ENCODE measurements around the gene NKAIN2.
A peak's percentile ranks its signal among the peaks of the same experiment; 100 is the strongest.

Gene NKAIN2

GRCh38 chr6:124868481-124868880 lies 1064.8 kb downstream of the NKAIN2 start:
- DNase-seq = no peak

DNA sequence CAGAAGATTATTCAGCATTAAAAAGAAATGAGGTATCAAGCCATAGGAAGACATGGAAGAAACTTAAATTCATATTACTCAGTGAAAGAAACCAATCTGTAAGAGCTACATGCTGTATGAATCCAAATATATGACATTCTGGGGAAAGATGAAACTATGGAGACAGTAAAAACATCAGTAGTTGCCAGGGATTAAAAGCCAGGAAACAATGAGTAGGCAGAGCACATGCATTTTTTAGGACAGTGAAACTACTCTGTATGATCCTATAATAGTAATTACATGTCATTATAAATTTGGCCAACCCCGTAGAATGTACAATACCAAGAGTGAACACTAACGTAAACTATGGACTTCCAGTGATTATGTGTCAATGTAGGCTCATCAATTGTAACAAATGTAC lies 1065.8 kb downstream of the NKAIN2 start:
- no peak for DNase-seq

- peak in 1 of 2 donors; percentile 5 for DNase-seq
These were observed 1067.2 kb downstream of the NKAIN2 start for GRCh38 chr6:124870611-124871459.

- DNase-seq = no peak
These were observed 1068.8 kb downstream of the NKAIN2 start for GRCh38 chr6:124872361-124873065.

GRCh38 chr6:124873066-124873410 lies 1069.4 kb downstream of the NKAIN2 start:
- DNase-seq = no peak

Measured in CD4-positive, alpha-beta T cell treated with Interferon alpha-2 for 1 hour (primary cell).